Measurements from ENCODE around the gene CUL3. TPM values are rescaled to one million over a fixed set of nuclear protein-coding genes. Genes with fewer than 3 reads are reported as not detected.

CUL3 gene
- total and polyA plus RNA-seq, 2 experiments from 2014 or later, result 86.0 to 125 TPM

DNA sequence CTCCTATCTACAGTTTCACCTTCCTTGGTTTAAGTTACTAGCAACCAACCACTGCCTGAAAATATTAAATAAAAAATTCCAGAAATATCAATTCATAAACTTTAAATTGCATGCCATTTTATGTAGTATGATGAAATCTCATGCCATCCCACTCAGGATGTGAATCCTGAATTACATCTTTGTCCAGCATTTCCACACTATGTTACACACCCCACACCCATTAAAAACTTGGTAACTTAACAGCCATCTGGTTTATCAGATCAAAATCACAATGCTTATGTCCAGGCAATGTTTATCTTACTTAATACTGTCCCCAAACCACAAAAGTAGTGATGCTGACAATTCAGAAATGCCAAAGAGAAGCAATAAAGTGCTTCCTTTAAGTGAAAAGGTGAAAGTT, 21.6 kb downstream of the CUL3 start:
- H3K9me3 Mint-ChIP-seq, result no peaks in the 10 kb centered on the region
- H3K36me3 Mint-ChIP-seq (ENCODE audit: low read depth), result peaks cover 14% of the 10 kb centered on the region; the same call in 2 of the 3 replicates
- no peak overlapping the region for H2AFZ ChIP-seq
- no peaks in the 10 kb centered on the region for H3F3A ChIP-seq (replicated peaks; ENCODE audit: low read depth)
- H3K27me3 Mint-ChIP-seq (ENCODE audit: insufficient read depth, low read depth, poor library complexity), result no peaks in the 10 kb centered on the region
- H3K27ac ChIP-seq (ENCODE audit: low read depth), result no peak overlapping the region
- no peaks in the 10 kb centered on the region for H3K9me2 ChIP-seq (ENCODE audit: insufficient read depth)
- H3K4me3 Mint-ChIP-seq, result no peak overlapping the region
- no peaks in the 10 kb centered on the region for H3K27me3 ChIP-seq (ENCODE audit: insufficient read depth)
- H3K79me2 ChIP-seq (replicated peaks; ENCODE audit: insufficient read depth), result peaks cover 100% of the 10 kb centered on the region
- H3K4me1 Mint-ChIP-seq, result peaks cover 9% of the 10 kb centered on the region
- no peak for ATAC-seq
- no peak overlapping the region for H3K4me2 ChIP-seq
- no peak overlapping the region for H3K4me3 ChIP-seq
- peak overlapping the region; percentile 37; the same call in 1 of the 2 replicates for H3K27ac Mint-ChIP-seq
- TF ChIP-seq EZH2 (IDR thresholded peaks at IDR 0.05; ENCODE audit: low read depth, unreplicated experiment) (no peak), EZH2phosphoT487 (IDR thresholded peaks at IDR 0.05; ENCODE audit: unreplicated experiment) (no peak), JUNB (IDR thresholded peaks at IDR 0.05; ENCODE audit: unreplicated experiment) (no peak), NANOG (IDR thresholded peaks at IDR 0.05; ENCODE audit: borderline replicate concordance) (no peak), ZNF114 (CRISPR knock-in tag; IDR thresholded peaks at IDR 0.05) (no peak), POLR2AphosphoS5 (IDR thresholded peaks at IDR 0.05; ENCODE audit: low read depth) (no peak), STAT1 (IDR thresholded peaks at IDR 0.05; ENCODE audit: unreplicated experiment) (no peak), ZNF331 (CRISPR knock-in tag; IDR thresholded peaks at IDR 0.05; ENCODE audit: low read depth) (no peak), CREB1 (CRISPR knock-in tag; IDR thresholded peaks at IDR 0.05; ENCODE audit: low read depth) (no peak)
- TF ChIP-seq, protein P1, sequence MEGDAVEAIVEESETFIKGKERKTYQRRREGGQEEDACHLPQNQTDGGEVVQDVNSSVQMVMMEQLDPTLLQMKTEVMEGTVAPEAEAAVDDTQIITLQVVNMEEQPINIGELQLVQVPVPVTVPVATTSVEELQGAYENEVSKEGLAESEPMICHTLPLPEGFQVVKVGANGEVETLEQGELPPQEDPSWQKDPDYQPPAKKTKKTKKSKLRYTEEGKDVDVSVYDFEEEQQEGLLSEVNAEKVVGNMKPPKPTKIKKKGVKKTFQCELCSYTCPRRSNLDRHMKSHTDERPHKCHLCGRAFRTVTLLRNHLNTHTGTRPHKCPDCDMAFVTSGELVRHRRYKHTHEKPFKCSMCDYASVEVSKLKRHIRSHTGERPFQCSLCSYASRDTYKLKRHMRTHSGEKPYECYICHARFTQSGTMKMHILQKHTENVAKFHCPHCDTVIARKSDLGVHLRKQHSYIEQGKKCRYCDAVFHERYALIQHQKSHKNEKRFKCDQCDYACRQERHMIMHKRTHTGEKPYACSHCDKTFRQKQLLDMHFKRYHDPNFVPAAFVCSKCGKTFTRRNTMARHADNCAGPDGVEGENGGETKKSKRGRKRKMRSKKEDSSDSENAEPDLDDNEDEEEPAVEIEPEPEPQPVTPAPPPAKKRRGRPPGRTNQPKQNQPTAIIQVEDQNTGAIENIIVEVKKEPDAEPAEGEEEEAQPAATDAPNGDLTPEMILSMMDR (conservative IDR thresholded peaks at IDR 0.05; ENCODE audit: low read depth in 2 of 2), result no peak
- TF ChIP-seq, protein P2, sequence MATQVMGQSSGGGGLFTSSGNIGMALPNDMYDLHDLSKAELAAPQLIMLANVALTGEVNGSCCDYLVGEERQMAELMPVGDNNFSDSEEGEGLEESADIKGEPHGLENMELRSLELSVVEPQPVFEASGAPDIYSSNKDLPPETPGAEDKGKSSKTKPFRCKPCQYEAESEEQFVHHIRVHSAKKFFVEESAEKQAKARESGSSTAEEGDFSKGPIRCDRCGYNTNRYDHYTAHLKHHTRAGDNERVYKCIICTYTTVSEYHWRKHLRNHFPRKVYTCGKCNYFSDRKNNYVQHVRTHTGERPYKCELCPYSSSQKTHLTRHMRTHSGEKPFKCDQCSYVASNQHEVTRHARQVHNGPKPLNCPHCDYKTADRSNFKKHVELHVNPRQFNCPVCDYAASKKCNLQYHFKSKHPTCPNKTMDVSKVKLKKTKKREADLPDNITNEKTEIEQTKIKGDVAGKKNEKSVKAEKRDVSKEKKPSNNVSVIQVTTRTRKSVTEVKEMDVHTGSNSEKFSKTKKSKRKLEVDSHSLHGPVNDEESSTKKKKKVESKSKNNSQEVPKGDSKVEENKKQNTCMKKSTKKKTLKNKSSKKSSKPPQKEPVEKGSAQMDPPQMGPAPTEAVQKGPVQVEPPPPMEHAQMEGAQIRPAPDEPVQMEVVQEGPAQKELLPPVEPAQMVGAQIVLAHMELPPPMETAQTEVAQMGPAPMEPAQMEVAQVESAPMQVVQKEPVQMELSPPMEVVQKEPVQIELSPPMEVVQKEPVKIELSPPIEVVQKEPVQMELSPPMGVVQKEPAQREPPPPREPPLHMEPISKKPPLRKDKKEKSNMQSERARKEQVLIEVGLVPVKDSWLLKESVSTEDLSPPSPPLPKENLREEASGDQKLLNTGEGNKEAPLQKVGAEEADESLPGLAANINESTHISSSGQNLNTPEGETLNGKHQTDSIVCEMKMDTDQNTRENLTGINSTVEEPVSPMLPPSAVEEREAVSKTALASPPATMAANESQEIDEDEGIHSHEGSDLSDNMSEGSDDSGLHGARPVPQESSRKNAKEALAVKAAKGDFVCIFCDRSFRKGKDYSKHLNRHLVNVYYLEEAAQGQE (IDR thresholded peaks at IDR 0.05; ENCODE audit: unreplicated experiment), result no peak
- TF ChIP-seq, protein P3, sequence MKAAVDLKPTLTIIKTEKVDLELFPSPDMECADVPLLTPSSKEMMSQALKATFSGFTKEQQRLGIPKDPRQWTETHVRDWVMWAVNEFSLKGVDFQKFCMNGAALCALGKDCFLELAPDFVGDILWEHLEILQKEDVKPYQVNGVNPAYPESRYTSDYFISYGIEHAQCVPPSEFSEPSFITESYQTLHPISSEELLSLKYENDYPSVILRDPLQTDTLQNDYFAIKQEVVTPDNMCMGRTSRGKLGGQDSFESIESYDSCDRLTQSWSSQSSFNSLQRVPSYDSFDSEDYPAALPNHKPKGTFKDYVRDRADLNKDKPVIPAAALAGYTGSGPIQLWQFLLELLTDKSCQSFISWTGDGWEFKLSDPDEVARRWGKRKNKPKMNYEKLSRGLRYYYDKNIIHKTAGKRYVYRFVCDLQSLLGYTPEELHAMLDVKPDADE (IDR thresholded peaks at IDR 0.05), result no peak
- TF ChIP-seq, protein P4, sequence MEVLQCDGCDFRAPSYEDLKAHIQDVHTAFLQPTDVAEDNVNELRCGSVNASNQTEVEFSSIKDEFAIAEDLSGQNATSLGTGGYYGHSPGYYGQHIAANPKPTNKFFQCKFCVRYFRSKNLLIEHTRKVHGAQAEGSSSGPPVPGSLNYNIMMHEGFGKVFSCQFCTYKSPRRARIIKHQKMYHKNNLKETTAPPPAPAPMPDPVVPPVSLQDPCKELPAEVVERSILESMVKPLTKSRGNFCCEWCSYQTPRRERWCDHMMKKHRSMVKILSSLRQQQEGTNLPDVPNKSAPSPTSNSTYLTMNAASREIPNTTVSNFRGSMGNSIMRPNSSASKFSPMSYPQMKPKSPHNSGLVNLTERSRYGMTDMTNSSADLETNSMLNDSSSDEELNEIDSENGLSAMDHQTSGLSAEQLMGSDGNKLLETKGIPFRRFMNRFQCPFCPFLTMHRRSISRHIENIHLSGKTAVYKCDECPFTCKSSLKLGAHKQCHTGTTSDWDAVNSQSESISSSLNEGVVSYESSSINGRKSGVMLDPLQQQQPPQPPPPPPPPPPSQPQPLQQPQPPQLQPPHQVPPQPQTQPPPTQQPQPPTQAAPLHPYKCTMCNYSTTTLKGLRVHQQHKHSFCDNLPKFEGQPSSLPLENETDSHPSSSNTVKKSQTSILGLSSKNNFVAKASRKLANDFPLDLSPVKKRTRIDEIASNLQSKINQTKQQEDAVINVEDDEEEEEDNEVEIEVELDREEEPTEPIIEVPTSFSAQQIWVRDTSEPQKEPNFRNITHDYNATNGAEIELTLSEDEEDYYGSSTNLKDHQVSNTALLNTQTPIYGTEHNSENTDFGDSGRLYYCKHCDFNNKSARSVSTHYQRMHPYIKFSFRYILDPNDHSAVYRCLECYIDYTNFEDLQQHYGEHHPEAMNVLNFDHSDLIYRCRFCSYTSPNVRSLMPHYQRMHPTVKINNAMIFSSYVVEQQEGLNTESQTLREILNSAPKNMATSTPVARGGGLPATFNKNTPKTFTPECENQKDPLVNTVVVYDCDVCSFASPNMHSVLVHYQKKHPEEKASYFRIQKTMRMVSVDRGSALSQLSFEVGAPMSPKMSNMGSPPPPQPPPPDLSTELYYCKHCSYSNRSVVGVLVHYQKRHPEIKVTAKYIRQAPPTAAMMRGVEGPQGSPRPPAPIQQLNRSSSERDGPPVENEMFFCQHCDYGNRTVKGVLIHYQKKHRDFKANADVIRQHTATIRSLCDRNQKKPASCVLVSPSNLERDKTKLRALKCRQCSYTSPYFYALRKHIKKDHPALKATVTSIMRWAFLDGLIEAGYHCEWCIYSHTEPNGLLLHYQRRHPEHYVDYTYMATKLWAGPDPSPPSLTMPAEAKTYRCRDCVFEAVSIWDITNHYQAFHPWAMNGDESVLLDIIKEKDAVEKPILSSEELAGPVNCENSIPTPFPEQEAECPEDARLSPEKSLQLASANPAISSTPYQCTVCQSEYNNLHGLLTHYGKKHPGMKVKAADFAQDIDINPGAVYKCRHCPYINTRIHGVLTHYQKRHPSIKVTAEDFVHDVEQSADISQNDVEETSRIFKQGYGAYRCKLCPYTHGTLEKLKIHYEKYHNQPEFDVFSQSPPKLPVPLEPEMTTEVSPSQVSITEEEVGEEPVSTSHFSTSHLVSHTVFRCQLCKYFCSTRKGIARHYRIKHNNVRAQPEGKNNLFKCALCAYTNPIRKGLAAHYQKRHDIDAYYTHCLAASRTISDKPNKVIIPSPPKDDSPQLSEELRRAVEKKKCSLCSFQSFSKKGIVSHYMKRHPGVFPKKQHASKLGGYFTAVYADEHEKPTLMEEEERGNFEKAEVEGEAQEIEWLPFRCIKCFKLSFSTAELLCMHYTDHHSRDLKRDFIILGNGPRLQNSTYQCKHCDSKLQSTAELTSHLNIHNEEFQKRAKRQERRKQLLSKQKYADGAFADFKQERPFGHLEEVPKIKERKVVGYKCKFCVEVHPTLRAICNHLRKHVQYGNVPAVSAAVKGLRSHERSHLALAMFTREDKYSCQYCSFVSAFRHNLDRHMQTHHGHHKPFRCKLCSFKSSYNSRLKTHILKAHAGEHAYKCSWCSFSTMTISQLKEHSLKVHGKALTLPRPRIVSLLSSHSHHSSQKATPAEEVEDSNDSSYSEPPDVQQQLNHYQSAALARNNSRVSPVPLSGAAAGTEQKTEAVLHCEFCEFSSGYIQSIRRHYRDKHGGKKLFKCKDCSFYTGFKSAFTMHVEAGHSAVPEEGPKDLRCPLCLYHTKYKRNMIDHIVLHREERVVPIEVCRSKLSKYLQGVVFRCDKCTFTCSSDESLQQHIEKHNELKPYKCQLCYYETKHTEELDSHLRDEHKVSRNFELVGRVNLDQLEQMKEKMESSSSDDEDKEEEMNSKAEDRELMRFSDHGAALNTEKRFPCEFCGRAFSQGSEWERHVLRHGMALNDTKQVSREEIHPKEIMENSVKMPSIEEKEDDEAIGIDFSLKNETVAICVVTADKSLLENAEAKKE (CRISPR knock-in tag; IDR thresholded peaks at IDR 0.05), result no peak
- H3K4me1 ChIP-seq (ENCODE audit: insufficient read depth), result peaks cover 9% of the 10 kb centered on the region
- peaks cover 56% of the 10 kb centered on the region for H4K20me1 ChIP-seq (replicated peaks; ENCODE audit: insufficient read depth)
- no peak for DNase-seq (ENCODE audit: low spot score)
- no peaks in the 10 kb centered on the region for H3K36me3 ChIP-seq (ENCODE audit: insufficient read depth)

All from GM23338 (cell line).